ENCODE data around the gene PTPRG.

GRCh38 chr3:61691466-61691865 lies 130.1 kb downstream of the PTPRG start:
- TF ChIP-seq CTCF (conservative IDR thresholded peaks at IDR 0.05; ENCODE audit: low read depth in 2 of 2): no peak
- TF ChIP-seq, protein P1, sequence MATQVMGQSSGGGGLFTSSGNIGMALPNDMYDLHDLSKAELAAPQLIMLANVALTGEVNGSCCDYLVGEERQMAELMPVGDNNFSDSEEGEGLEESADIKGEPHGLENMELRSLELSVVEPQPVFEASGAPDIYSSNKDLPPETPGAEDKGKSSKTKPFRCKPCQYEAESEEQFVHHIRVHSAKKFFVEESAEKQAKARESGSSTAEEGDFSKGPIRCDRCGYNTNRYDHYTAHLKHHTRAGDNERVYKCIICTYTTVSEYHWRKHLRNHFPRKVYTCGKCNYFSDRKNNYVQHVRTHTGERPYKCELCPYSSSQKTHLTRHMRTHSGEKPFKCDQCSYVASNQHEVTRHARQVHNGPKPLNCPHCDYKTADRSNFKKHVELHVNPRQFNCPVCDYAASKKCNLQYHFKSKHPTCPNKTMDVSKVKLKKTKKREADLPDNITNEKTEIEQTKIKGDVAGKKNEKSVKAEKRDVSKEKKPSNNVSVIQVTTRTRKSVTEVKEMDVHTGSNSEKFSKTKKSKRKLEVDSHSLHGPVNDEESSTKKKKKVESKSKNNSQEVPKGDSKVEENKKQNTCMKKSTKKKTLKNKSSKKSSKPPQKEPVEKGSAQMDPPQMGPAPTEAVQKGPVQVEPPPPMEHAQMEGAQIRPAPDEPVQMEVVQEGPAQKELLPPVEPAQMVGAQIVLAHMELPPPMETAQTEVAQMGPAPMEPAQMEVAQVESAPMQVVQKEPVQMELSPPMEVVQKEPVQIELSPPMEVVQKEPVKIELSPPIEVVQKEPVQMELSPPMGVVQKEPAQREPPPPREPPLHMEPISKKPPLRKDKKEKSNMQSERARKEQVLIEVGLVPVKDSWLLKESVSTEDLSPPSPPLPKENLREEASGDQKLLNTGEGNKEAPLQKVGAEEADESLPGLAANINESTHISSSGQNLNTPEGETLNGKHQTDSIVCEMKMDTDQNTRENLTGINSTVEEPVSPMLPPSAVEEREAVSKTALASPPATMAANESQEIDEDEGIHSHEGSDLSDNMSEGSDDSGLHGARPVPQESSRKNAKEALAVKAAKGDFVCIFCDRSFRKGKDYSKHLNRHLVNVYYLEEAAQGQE (IDR thresholded peaks at IDR 0.05; ENCODE audit: unreplicated experiment): no peak
- no peak for TF ChIP-seq EZH2 (IDR thresholded peaks at IDR 0.05; ENCODE audit: low read depth, unreplicated experiment)
- TF ChIP-seq POLR2AphosphoS5 (IDR thresholded peaks at IDR 0.05; ENCODE audit: low read depth): no peak
- TF ChIP-seq EZH2phosphoT487 (IDR thresholded peaks at IDR 0.05; ENCODE audit: unreplicated experiment): no peak
- no peak for TF ChIP-seq ETS1 (IDR thresholded peaks at IDR 0.05)
- no peak for TF ChIP-seq ZNF114 (CRISPR knock-in tag; IDR thresholded peaks at IDR 0.05)
- no peak for TF ChIP-seq CREB1 (CRISPR knock-in tag; IDR thresholded peaks at IDR 0.05; ENCODE audit: low read depth)
- TF ChIP-seq NANOG (IDR thresholded peaks at IDR 0.05; ENCODE audit: borderline replicate concordance): no peak
- no peak for TF ChIP-seq JUNB (IDR thresholded peaks at IDR 0.05; ENCODE audit: unreplicated experiment)

Measured in GM23338 (cell line).